Endothelial cell of umbilical vein (primary cell): ENCODE data around the gene KRTAP2-1. TPM values are rescaled to one million over a fixed set of nuclear protein-coding genes. Genes with fewer than 3 reads are reported as not detected.

Experiments
- BruUV-seq: library from RNA; stranded (reverse); fragments of 400-500 nt; replicated peaks from 2 replicates; lab custom pipeline; 2021; lab: Mats Ljungman, UMichigan
- CTCF ChIA-PET: fragments of 300-600, 350-600 bp; sonication (Branson Sonifier 250); formaldehyde crosslinking; loops from one replicate; lab custom pipeline; 2021; ENCODE audit warnings: antibody characterized with exemption, inconsistent platforms; lab: Charles Lee
- POLR2A ChIA-PET: fragments of 300-600, 350-600 bp; sonication (Branson Sonifier 250); formaldehyde crosslinking; loops from one replicate; lab custom pipeline; 2021; ENCODE audit warnings: antibody characterized with exemption, inconsistent platforms; lab: Charles Lee
- DNase-seq: peaks from one replicate; pipeline ENCODE4 v3.0.0-alpha.2; 2011; ENCODE audit warnings: low read depth, low spot score
- FAIRE-seq: peaks from 2 replicates; lab custom pipeline; 2011; peaks lifted over from hg19 to GRCh38; lab: Jason Lieb, UNC
- H2AFZ ChIP-seq: 2 replicates; pipeline ENCODE4 v1.6.0; 2012; ENCODE audit warnings: low read depth, low read length, control low read depth, inconsistent platforms
- H3K27ac ChIP-seq: 2 replicates; pipeline ENCODE4 v1.5.1; 2011; ENCODE audit warnings: low read depth, mild to moderate bottlenecking, control low read depth, low read length, moderate library complexity; ENCODE audit not compliant: insufficient read depth
- H3K27me3 ChIP-seq, 2 experiments: 2 replicates each; pipeline versions ENCODE4 v1.6.0 to v1.6.1; 2011; ENCODE audit warnings: low read length in 2 of 2, mixed read lengths in 1 of 2; ENCODE audit not compliant: control insufficient read depth in 2 of 2, insufficient read depth in 2 of 2
- H3K36me3 ChIP-seq, 2 experiments: 2 replicates in 1 of 2; 3 replicates in 1 of 2; pipeline ENCODE4 v1.5.1; 2011; ENCODE audit warnings: low read length in 2 of 2, mild to moderate bottlenecking in 1 of 2, moderate library complexity in 1 of 2; ENCODE audit not compliant: control insufficient read depth in 2 of 2, insufficient read depth in 2 of 2; ENCODE audit errors: extremely low read depth in 1 of 2
- H3K4me1 ChIP-seq: 3 replicates; pipeline ENCODE4 v1.5.1; 2011; ENCODE audit warnings: mild to moderate bottlenecking, low read length; ENCODE audit not compliant: control insufficient read depth, insufficient read depth; ENCODE audit errors: extremely low read depth
- H3K4me2 ChIP-seq: 2 replicates; pipeline ENCODE4 v1.6.1; 2011; ENCODE audit warnings: low read length, control low read depth, mixed read lengths; ENCODE audit not compliant: insufficient read depth
- H3K4me3 ChIP-seq, 3 experiments: fragments of 200-600 bp in 1 of 3; sonication (generic), shearing (Covaris generic) in 1 of 3; replicated peaks in 1 of 3; 2 replicates each; pipeline ENCODE4 v1.5.1; 2011 to 2016; ENCODE audit warnings: control low read depth in 3 of 3, low read length in 3 of 3, mild to moderate bottlenecking in 2 of 3, inconsistent platforms in 1 of 3, low read depth in 1 of 3, moderate library complexity in 1 of 3; ENCODE audit not compliant: insufficient read depth in 1 of 3
- H3K79me2 ChIP-seq: 2 replicates; pipeline ENCODE4 v1.6.0; 2012; ENCODE audit warnings: low read length, inconsistent platforms; ENCODE audit not compliant: control insufficient read depth, insufficient read depth
- H3K9ac ChIP-seq: replicated peaks from 2 replicates; pipeline ENCODE3; 2011; ENCODE audit warnings: low read length, control low read depth; ENCODE audit not compliant: insufficient read depth; ENCODE audit errors: extremely low read depth
- H3K9me1 ChIP-seq: replicated peaks from 3 replicates; pipeline ENCODE4 v1.6.0; 2011; ENCODE audit warnings: mild to moderate bottlenecking, low read length; ENCODE audit not compliant: control insufficient read depth, insufficient read depth; ENCODE audit errors: extremely low read depth
- H3K9me3 ChIP-seq: replicated peaks from 2 replicates; pipeline ENCODE4 v1.5.1; 2012; ENCODE audit warnings: low read length, inconsistent platforms; ENCODE audit not compliant: control insufficient read depth, insufficient read depth
- H4K20me1 ChIP-seq: replicated peaks from 2 replicates; pipeline ENCODE3; 2011; ENCODE audit warnings: mild to moderate bottlenecking, low read length; ENCODE audit not compliant: control insufficient read depth, insufficient read depth; ENCODE audit errors: extremely low read depth
- EZH2 ChIP-seq: IDR thresholded peaks from 2 replicates; pipeline ENCODE4 v1.6.1; 2012; ENCODE audit warnings: borderline replicate concordance, low read depth, mild to moderate bottlenecking, moderate library complexity, low read length, inconsistent platforms; ENCODE audit not compliant: severe bottlenecking
- MYC ChIP-seq: IDR thresholded peaks from one replicate; pipeline ENCODE4 v1.6.1; 2011; ENCODE audit warnings: mild to moderate bottlenecking, low read depth, low read length
- dilution Hi-C: fragments of 300-500 bp; cut with MboI; formaldehyde crosslinking; loops from one replicate; pipeline ENCODE4 v1.15.0; 2019; ENCODE audit warnings: low sequenced_read_pairs; ENCODE audit not compliant: extremely low pct_ligation_motif_present
- intact Hi-C: fragments of 100-400 bp; cut with micrococcal nuclease; formaldehyde crosslinking; loops from one replicate; pipeline ENCODE4 v1.10.0; 2022
- polyA plus RNA-seq, 4 experiments: library from polyadenylated mRNA; depleted of rRNA in 3 of 4; stranded (reverse) in 3 of 4; unstranded in 1 of 4; fragments of >200 nt; gene quantifications; 2 replicates each; pipeline versions ENCODE4 v1.2.1 to v1.2.3, GENCODE V29; 2011 to 2012; ENCODE audit warnings: missing spikeins in 1 of 4
- total RNA-seq: library from RNA; stranded (reverse); gene quantifications from 2 replicates; pipeline ENCODE4 v1.2.3, GENCODE V29; 2021
- TF ChIP-seq, protein P1 (sequence below), 2 donors: IDR thresholded peaks; 1 replicate in 1 of 2; 2 replicates in 1 of 2; pipeline ENCODE4 v1.5.1; 2011; ENCODE audit warnings: low read length in 2 of 2, mild to moderate bottlenecking in 2 of 2, moderate library complexity in 2 of 2, control low read depth in 1 of 2, inconsistent platforms in 1 of 2, low read depth in 1 of 2; ENCODE audit not compliant: insufficient read depth in 1 of 2; ENCODE audit errors: extremely low read depth in 1 of 2

The KRTAP2-1 gene
- total and polyA plus RNA-seq, 2 donors (not counting 3 experiments of a cell fraction or from before 2014, with no cell fraction given): not detected

DNA sequence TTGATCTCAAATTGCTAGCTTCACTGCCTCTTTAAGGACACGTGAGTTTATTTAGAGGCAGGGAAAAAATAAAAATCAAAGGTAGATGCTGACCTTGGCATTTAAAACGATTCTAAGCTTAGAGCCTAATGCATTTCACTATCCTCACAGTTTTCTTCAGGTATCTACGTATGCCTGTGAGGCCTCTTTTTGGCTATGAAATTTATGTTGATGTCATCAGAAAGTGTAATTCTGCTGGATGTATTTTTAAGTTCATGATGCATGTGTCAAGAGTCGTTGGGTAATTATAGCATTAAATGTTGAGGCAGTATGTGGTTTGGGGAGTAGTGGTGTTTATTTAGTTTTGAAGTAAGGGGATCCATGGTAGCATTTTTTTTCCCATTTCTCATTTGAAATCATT is 43.2 kb downstream of the KRTAP2-1 start:
- FAIRE-seq: no peak

DNA sequence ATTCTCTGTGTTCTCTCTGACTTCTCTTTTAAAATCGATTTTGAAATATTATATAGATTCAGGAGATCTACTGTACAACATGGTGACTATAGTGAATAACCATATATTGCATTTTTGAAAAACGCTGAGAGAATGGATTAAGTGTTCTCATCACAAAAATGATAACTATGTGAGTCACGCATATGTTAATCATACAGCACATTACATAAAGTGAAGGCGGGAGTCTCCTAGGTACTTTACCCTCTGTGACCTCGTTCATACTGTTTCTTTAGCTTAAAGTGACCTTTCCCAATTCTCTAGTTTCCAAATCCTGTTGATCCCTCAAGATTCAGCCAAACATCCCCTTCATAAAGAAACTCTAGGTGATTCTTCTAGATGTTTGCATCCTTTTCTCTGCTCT is 44.3 kb downstream of the KRTAP2-1 start:
- FAIRE-seq: no peak
- no peaks in the 10 kb centered on the region for H3K79me2 ChIP-seq
- POLR2A ChIA-PET: no interaction called here

More for the DNA sequence above, 43.2 kb downstream of the KRTAP2-1 start:
- no peak for DNase-seq
- Histone ChIP-seq H3K4me3 (no peak overlapping the region), H3K9ac (no peak overlapping the region), H3K4me1 (no peaks in the 10 kb centered on the region), H4K20me1 (no peaks in the 10 kb centered on the region), H3K79me2 (no peaks in the 10 kb centered on the region), H3K36me3 (no peaks in the 10 kb centered on the region), H3K9me3 (no peaks in the 10 kb centered on the region), H3K27ac (no peak overlapping the region), H3K4me2 (no peak overlapping the region), H3K27me3 (no peaks in the 10 kb centered on the region), H3K9me1 (no peaks in the 10 kb centered on the region), H2AFZ (no peak overlapping the region)
- TF ChIP-seq, protein P1, sequence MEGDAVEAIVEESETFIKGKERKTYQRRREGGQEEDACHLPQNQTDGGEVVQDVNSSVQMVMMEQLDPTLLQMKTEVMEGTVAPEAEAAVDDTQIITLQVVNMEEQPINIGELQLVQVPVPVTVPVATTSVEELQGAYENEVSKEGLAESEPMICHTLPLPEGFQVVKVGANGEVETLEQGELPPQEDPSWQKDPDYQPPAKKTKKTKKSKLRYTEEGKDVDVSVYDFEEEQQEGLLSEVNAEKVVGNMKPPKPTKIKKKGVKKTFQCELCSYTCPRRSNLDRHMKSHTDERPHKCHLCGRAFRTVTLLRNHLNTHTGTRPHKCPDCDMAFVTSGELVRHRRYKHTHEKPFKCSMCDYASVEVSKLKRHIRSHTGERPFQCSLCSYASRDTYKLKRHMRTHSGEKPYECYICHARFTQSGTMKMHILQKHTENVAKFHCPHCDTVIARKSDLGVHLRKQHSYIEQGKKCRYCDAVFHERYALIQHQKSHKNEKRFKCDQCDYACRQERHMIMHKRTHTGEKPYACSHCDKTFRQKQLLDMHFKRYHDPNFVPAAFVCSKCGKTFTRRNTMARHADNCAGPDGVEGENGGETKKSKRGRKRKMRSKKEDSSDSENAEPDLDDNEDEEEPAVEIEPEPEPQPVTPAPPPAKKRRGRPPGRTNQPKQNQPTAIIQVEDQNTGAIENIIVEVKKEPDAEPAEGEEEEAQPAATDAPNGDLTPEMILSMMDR (IDR thresholded peaks at IDR 0.05; ENCODE audit: extremely low read depth in 1 of 2, insufficient read depth in 1 of 2, low read depth in 1 of 2, low read length in 2 of 2): no peak
- TF ChIP-seq EZH2 (no peak), MYC (no peak)
- dilution Hi-C loops: no loop called here
- no TSS peak for BruUV-seq
- intact Hi-C loops: no loop called here
- CTCF ChIA-PET: no interaction called here
- POLR2A ChIA-PET: no interaction called here

More for the DNA sequence above, 44.3 kb downstream of the KRTAP2-1 start:
- no peak overlapping the region for H3K4me3 ChIP-seq
- H3K36me3 ChIP-seq: no peaks in the 10 kb centered on the region
- H3K9ac ChIP-seq: no peak overlapping the region
- H3K9me3 ChIP-seq: no peaks in the 10 kb centered on the region
- no peaks in the 10 kb centered on the region for H4K20me1 ChIP-seq
- TF ChIP-seq EZH2: no peak
- no peak overlapping the region for H2AFZ ChIP-seq
- H3K4me2 ChIP-seq: no peak overlapping the region
- CTCF ChIA-PET: no interaction called here
- dilution Hi-C loops (no loop called here), intact Hi-C loops (no loop called here)
- H3K27me3 ChIP-seq: no peaks in the 10 kb centered on the region
- H3K27ac ChIP-seq: no peak overlapping the region
- H3K9me1 ChIP-seq: no peaks in the 10 kb centered on the region
- BruUV-seq: no TSS peak
- H3K4me1 ChIP-seq: no peaks in the 10 kb centered on the region
- no peak for DNase-seq
